Natural killer cell (primary cell): ENCODE results near the gene ITCH. TPM values are rescaled to one million over a fixed set of nuclear protein-coding genes. Genes with fewer than 3 reads are reported as not detected.

Source experiments
- ATAC-seq, 3 donors: fragments of 150-1000 bp in 2 of 3; fragments of 200-7000 bp in 1 of 3; cut with Tn5 transposase; 1 replicate in 1 of 3; 2 replicates in 2 of 3; pipeline ENCODE4 v1.10.0; 2021; ENCODE audit warnings: mild to moderate bottlenecking in 2 of 3, moderate library complexity in 2 of 3
- DNase-seq, 2 donors: peaks; one replicate each; pipeline versions ENCODE4 v3.0.0 to v3.0.0-alpha.2; 2013 to 2021; ENCODE audit warnings: mixed read lengths in 1 of 2
- H3K27ac ChIP-seq: one replicate; pipeline ENCODE4 v1.5.1; 2013; ENCODE audit warnings: mild to moderate bottlenecking, low read length
- H3K27me3 ChIP-seq: one replicate; pipeline ENCODE4 v1.6.1; 2013; ENCODE audit warnings: low read length; ENCODE audit not compliant: control insufficient read depth, insufficient read depth
- H3K36me3 ChIP-seq: one replicate; pipeline ENCODE4 v1.6.1; 2013; ENCODE audit warnings: low read length; ENCODE audit not compliant: control insufficient read depth, insufficient read depth
- H3K4me1 ChIP-seq: one replicate; pipeline ENCODE4 v1.6.1; 2013; ENCODE audit warnings: low read length; ENCODE audit not compliant: control insufficient read depth, insufficient read depth
- H3K4me3 ChIP-seq: one replicate; pipeline ENCODE4 v1.5.1; 2013; ENCODE audit warnings: low read length
- H3K9me3 ChIP-seq: one replicate; pipeline ENCODE4 v1.6.1; 2013; ENCODE audit warnings: low read length; ENCODE audit not compliant: control insufficient read depth, insufficient read depth
- H3K27ac Mint-ChIP-seq, 2 donors: one replicate each; pipeline ENCODE4 v1.8.0; 2022; ENCODE audit warnings: mild to moderate bottlenecking in 2 of 2, mixed read lengths in 2 of 2, moderate library complexity in 1 of 2
- H3K27me3 Mint-ChIP-seq, 2 donors: one replicate each; pipeline ENCODE4 v1.8.0; 2022; ENCODE audit warnings: low read depth in 2 of 2, mixed read lengths in 2 of 2
- H3K36me3 Mint-ChIP-seq: one replicate; pipeline ENCODE4 v1.8.0; 2022; ENCODE audit warnings: mixed read lengths
- H3K4me1 Mint-ChIP-seq, 2 donors: one replicate each; pipeline ENCODE4 v1.8.0; 2022; ENCODE audit warnings: mixed read lengths in 2 of 2
- H3K4me3 Mint-ChIP-seq: one replicate; pipeline ENCODE4 v1.8.0; 2022; ENCODE audit warnings: mild to moderate bottlenecking, moderate library complexity, mixed read lengths
- H3K9me3 Mint-ChIP-seq, 2 donors: one replicate each; pipeline ENCODE4 v1.8.0; 2022; ENCODE audit warnings: mixed read lengths in 2 of 2
- WGBS: methylation state at CpG from one replicate; pipeline ENCODE4 v1.1.7; 2013; ENCODE audit warnings: missing lambda C conversion rate; ENCODE audit not compliant: insufficient coverage; 5-methylcytosine and 5-hydroxymethylcytosine counted together
- intact Hi-C: fragments of 100-400 bp; cut with micrococcal nuclease; formaldehyde crosslinking; loops from one replicate; pipeline ENCODE4 v1.14.2; 2022
- total RNA-seq, 4 donors: library from RNA; stranded (reverse); fragments of 120-200 nt in 1 of 4; gene quantifications; one replicate each; pipeline versions ENCODE4 v1.2.3 to v1.2.4, GENCODE V29; 2013 to 2022
- TF ChIP-seq, protein P1 (sequence below): fragments of 200-600 bp; IDR thresholded peaks from one replicate; pipeline ENCODE4 v1.8.0; 2022; ENCODE audit warnings: antibody characterized with exemption

The ITCH gene
- total RNA-seq, 3 donors from 2014 or later (not counting 1 experiment from before 2014, with no cell fraction given) = 157 to 182 (median 163) TPM

DNA sequence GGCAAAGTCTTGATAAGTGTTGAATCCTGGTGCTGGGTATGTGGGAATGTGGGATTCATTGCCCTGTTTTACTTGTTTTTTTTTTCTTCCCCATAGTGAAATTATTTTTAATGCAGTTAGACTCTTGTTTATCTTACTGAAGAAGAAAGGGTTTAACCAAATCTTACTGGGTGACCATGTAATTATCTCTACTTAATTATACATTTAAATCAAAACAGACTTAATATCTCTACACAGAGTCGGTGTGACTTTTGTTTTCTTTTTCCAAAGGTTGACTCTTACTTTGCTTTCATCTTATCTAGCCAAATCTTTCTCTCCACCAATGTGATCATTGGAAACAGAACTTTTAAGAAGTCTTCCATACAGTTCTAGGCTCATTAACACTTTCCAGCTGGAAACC, 85.4 kb downstream of the ITCH start:
- no peaks in the 10 kb centered on the region for H3K27me3 Mint-ChIP-seq

DNA sequence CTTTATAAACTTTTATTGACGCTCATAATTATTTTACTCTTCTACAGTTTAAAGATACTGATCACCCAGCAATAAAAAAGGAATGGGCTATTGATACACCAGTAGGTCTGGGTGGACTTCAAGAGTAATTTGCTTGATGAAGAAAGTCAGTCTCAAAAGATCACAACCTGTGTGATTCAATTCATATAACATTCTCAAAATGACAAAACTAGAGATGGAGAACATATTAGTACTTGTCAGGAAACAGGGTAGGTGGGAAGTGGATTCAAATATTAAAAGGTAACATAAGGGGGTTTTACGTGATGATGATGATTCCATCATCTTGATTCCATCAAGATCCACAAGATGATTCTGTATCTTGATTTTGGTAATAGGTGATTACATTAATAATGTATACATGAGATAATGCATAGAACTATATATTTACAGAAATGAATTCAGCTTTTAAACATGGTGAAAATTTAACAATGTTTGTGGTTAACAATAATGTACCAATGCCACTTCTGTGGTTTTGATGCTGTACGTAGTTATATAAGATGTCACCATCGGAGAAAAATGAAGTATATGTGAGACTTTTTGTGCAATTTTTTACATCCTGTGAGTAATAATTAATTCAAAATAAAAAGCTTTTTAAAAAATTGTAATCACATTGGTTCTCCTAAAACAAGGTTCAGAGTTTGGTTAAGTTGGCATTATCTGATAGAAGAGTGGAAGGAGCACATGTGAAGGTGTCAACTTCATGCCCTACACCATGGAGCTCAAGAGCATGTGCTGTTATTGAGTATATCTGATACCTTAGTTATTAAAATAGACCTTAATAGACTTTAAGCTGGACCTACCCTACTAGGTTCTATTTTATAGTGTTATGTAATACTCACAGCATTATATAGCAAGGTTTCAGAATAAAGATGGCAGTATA, 86.9 kb downstream of the ITCH start:
- Histone ChIP-seq H3K4me3 (no peak overlapping the region), H3K27me3 (no peaks in the 10 kb centered on the region), H3K36me3 (peaks cover 84% of the 10 kb centered on the region), H3K9me3 (no peaks in the 10 kb centered on the region), H3K27ac (peak overlapping the region; percentile 37), H3K4me1 (peaks cover 2% of the 10 kb centered on the region)
- TF ChIP-seq, protein P1, sequence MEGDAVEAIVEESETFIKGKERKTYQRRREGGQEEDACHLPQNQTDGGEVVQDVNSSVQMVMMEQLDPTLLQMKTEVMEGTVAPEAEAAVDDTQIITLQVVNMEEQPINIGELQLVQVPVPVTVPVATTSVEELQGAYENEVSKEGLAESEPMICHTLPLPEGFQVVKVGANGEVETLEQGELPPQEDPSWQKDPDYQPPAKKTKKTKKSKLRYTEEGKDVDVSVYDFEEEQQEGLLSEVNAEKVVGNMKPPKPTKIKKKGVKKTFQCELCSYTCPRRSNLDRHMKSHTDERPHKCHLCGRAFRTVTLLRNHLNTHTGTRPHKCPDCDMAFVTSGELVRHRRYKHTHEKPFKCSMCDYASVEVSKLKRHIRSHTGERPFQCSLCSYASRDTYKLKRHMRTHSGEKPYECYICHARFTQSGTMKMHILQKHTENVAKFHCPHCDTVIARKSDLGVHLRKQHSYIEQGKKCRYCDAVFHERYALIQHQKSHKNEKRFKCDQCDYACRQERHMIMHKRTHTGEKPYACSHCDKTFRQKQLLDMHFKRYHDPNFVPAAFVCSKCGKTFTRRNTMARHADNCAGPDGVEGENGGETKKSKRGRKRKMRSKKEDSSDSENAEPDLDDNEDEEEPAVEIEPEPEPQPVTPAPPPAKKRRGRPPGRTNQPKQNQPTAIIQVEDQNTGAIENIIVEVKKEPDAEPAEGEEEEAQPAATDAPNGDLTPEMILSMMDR = no peak
- DNase-seq (peak in 1 of 2 donors; percentile 41), ATAC-seq (peak; percentile 50 to 79 (median 71))
- Mint-ChIP-seq H3K27me3 (no peaks in the 10 kb centered on the region), H3K4me1 (peaks cover 39 to 48% of the 10 kb centered on the region in 2 donors), H3K27ac (peak overlapping the region; percentile 89 to 93), H3K36me3 (peaks cover 33% of the 10 kb centered on the region), H3K4me3 (peak overlapping the region; percentile 62), H3K9me3 (no peaks in the 10 kb centered on the region)
- 40% methylated on average over 1 of the region's 4 CpGs for WGBS
- intact Hi-C loops = no loop called here

More for the DNA sequence above, 85.4 kb downstream of the ITCH start:
- Mint-ChIP-seq H3K4me3 (no peak overlapping the region), H3K4me1 (peaks cover 47 to 52% of the 10 kb centered on the region in 2 donors), H3K9me3 (no peaks in the 10 kb centered on the region), H3K36me3 (peaks cover 33% of the 10 kb centered on the region), H3K27ac (peak overlapping the region; percentile 89 to 93)
- DNase-seq = no peak
- Histone ChIP-seq H3K27ac (no peak overlapping the region), H3K4me1 (peaks cover 6% of the 10 kb centered on the region), H3K4me3 (no peak overlapping the region), H3K36me3 (peaks cover 93% of the 10 kb centered on the region), H3K27me3 (no peaks in the 10 kb centered on the region), H3K9me3 (no peaks in the 10 kb centered on the region)
- 85% methylated on average over 1 of the region's 1 CpG for WGBS
- intact Hi-C loops = no loop called here
- TF ChIP-seq, protein P1 = no peak
- ATAC-seq = no peak

- no peak overlapping the region for H3K4me3 ChIP-seq
- H3K9me3 ChIP-seq = no peaks in the 10 kb centered on the region
- peaks cover 77% of the 10 kb centered on the region for H3K36me3 ChIP-seq
- H3K27me3 Mint-ChIP-seq = no peaks in the 10 kb centered on the region
- H3K4me3 Mint-ChIP-seq = no peak overlapping the region
- no peaks in the 10 kb centered on the region for H3K27me3 ChIP-seq
- peaks cover 19% of the 10 kb centered on the region for H3K36me3 Mint-ChIP-seq
- no peak for ATAC-seq
- intact Hi-C loops = no loop called here
- no peaks in the 10 kb centered on the region for H3K9me3 Mint-ChIP-seq
- TF ChIP-seq, protein P1 = no peak
- WGBS = no CpG with 5 or more reads among the region's 2 CpGs
- H3K4me1 Mint-ChIP-seq = peaks cover 28 to 39% of the 10 kb centered on the region in 2 donors
- peak overlapping the region; percentile 58 to 69 for H3K27ac Mint-ChIP-seq
- peaks cover 2% of the 10 kb centered on the region for H3K4me1 ChIP-seq
- H3K27ac ChIP-seq = no peak overlapping the region
- DNase-seq = no peak
Measured at GRCh38 chr20:34452281-34452982, 89.4 kb downstream of the ITCH start.
